Kidney epithelial cell (primary cell): Measurements from ENCODE around the gene CCDC85A. TPM values are rescaled to one million over a fixed set of nuclear protein-coding genes. Genes with fewer than 3 reads are reported as not detected.

Experiments
- DNase-seq: peaks from one replicate; pipeline ENCODE4 v3.0.0-alpha.2; 2010; ENCODE audit warnings: low read depth
- H3K27me3 ChIP-seq: 2 replicates; pipeline ENCODE4 v1.6.0; 2011; ENCODE audit warnings: low read length; ENCODE audit not compliant: control insufficient read depth, insufficient read depth
- H3K36me3 ChIP-seq: 2 replicates; pipeline ENCODE4 v1.5.1; 2011; ENCODE audit warnings: low read length; ENCODE audit not compliant: control insufficient read depth, insufficient read depth
- H3K4me3 ChIP-seq: 2 replicates; pipeline ENCODE4 v1.5.1; 2011; ENCODE audit warnings: low read depth, mild to moderate bottlenecking, control low read depth, low read length
- CTCF ChIP-seq: IDR thresholded peaks from 2 replicates; pipeline ENCODE4 v1.5.1; 2011; ENCODE audit warnings: mild to moderate bottlenecking, moderate library complexity, low read length, control low read depth, inconsistent platforms; ENCODE audit not compliant: insufficient read depth, poor library complexity, severe bottlenecking
- total RNA-seq: library from RNA; depleted of rRNA; stranded (reverse); fragments of >200 nt; gene quantifications from 2 replicates; pipeline ENCODE4 v1.2.3, GENCODE V29; 2015

The CCDC85A gene
- total RNA-seq, 1 donor from 2014 or later = 0.29 TPM

GRCh38 chr2:56287508-56287907, 103.7 kb downstream of the CCDC85A start:
- Histone ChIP-seq H3K4me3 (no peak overlapping the region), H3K36me3 (no peaks in the 10 kb centered on the region), H3K27me3 (no peaks in the 10 kb centered on the region)
- no peak for DNase-seq
- TF ChIP-seq CTCF = no peak

- Histone ChIP-seq H3K27me3 (no peaks in the 10 kb centered on the region), H3K4me3 (no peak overlapping the region), H3K36me3 (no peaks in the 10 kb centered on the region)
- TF ChIP-seq CTCF = no peak
- DNase-seq = peak; percentile 2
Measured at GRCh38 chr2:56287974-56288373, 104.2 kb downstream of the CCDC85A start.

- Histone ChIP-seq H3K36me3 (no peaks in the 10 kb centered on the region), H3K27me3 (no peaks in the 10 kb centered on the region), H3K4me3 (no peak overlapping the region)
- DNase-seq = no peak
- TF ChIP-seq CTCF = peak; percentile 18
Measured at GRCh38 chr2:56288838-56289580, 105.2 kb downstream of the CCDC85A start.

GRCh38 chr2:56291711-56292110, 107.9 kb downstream of the CCDC85A start:
- no peak for TF ChIP-seq CTCF
- no peak for DNase-seq
- Histone ChIP-seq H3K36me3 (no peaks in the 10 kb centered on the region), H3K4me3 (no peak overlapping the region), H3K27me3 (no peaks in the 10 kb centered on the region)

GRCh38 chr2:56292951-56293350, 109.2 kb downstream of the CCDC85A start:
- Histone ChIP-seq H3K36me3 (no peaks in the 10 kb centered on the region), H3K27me3 (no peaks in the 10 kb centered on the region), H3K4me3 (no peak overlapping the region)
- DNase-seq = no peak
- TF ChIP-seq CTCF = no peak

- no peak overlapping the region for H3K4me3 ChIP-seq
- no peaks in the 10 kb centered on the region for H3K27me3 ChIP-seq
- TF ChIP-seq CTCF = no peak
- DNase-seq = no peak
- H3K36me3 ChIP-seq = no peaks in the 10 kb centered on the region
Measured at GRCh38 chr2:56295666-56296065, 111.9 kb downstream of the CCDC85A start.
